Activated CD8-positive, alpha-beta memory T cell treated with anti-CD3 and anti-CD28 coated beads for 24 hours (primary cell): ENCODE results near the gene PITRM1.

ENCODE experiments used
- DNase-seq: peaks from one replicate; pipeline ENCODE4 v3.0.0-alpha.2; 2020

PITRM1 gene

GRCh38 chr10:3139216-3139910 lies 33.2 kb downstream of the PITRM1 start:
- no peak for DNase-seq

- DNase-seq: no peak
Observed at GRCh38 chr10:3137958-3138726, 34.4 kb downstream of the PITRM1 start.

GRCh38 chr10:3136763-3137611 lies 35.6 kb downstream of the PITRM1 start:
- DNase-seq: no peak

- DNase-seq: no peak
Observed at GRCh38 chr10:3136336-3136735, 36.2 kb downstream of the PITRM1 start.

- DNase-seq: no peak
Observed at GRCh38 chr10:3135006-3135405, 37.6 kb downstream of the PITRM1 start.

- DNase-seq: no peak
Observed at GRCh38 chr10:3133948-3134347, 38.6 kb downstream of the PITRM1 start.

- no peak for DNase-seq
Observed at GRCh38 chr10:3132036-3133025, 40.3 kb downstream of the PITRM1 start.

- no peak for DNase-seq
Observed at GRCh38 chr10:3131098-3131497, 41.5 kb downstream of the PITRM1 start.

GRCh38 chr10:3129581-3130340 lies 42.8 kb downstream of the PITRM1 start:
- no peak for DNase-seq

- no peak for DNase-seq
Observed at GRCh38 chr10:3128379-3129130, 44.0 kb downstream of the PITRM1 start.

- no peak for DNase-seq
Observed at GRCh38 chr10:3127921-3128320, 44.7 kb downstream of the PITRM1 start.

GRCh38 chr10:3126741-3127346 lies 45.7 kb downstream of the PITRM1 start:
- DNase-seq: no peak

- no peak for DNase-seq
Observed at GRCh38 chr10:3126249-3126648, 46.3 kb downstream of the PITRM1 start.

GRCh38 chr10:3125527-3126170 lies 46.9 kb downstream of the PITRM1 start:
- no peak for DNase-seq

- no peak for DNase-seq
Observed at GRCh38 chr10:3124412-3125175, 48.0 kb downstream of the PITRM1 start.

- DNase-seq: no peak
Observed at GRCh38 chr10:3123571-3124411, 48.8 kb downstream of the PITRM1 start.

GRCh38 chr10:3122486-3123205 lies 49.9 kb downstream of the PITRM1 start:
- DNase-seq: no peak
